ENCODE results near the gene DLGAP1.
"Not testable (repeated sequence)": the region's sequence is repeated elsewhere in the genome, so short reads cannot be mapped to it uniquely, and the experiment has no call there.

DLGAP1 gene

DNA sequence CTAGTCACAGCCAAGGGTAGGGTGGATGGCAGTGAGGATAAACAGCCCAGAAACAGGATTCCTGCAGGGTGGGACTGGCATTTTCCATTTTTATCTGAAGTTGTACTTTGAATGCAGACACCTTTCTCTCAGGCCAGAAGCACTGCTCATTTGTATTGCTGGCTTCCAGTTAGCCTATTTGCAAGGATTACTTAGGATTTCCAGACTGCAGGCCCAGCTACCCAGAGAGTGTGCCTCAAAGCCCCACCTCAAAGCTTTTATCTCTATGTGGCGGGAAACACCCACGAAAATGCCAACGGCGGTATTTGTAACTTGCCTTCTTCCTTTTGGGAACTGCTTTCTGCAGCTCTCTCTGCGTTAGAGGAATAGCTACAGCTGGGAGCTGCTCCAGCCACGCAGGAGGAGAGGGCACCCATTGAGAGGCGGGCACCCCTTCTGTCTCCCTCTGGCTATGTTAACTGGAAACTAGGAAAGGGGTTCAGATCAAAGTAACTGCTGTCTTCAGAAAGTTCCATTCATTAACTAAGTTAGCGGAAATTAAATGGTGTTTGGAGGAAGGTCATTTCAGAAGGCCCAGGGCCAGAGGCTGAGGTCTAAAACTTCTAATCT lies 860.2 kb downstream of the DLGAP1 start:
- peak; percentile 33 for DNase-seq

GRCh38 chr18:3593904-3594759 lies 861.0 kb downstream of the DLGAP1 start:
- peak; percentile 90 for DNase-seq

GRCh38 chr18:3593381-3593903 lies 861.7 kb downstream of the DLGAP1 start:
- DNase-seq = no peak

GRCh38 chr18:3592864-3593263 lies 862.2 kb downstream of the DLGAP1 start:
- DNase-seq = no peak

GRCh38 chr18:3590096-3590630 lies 864.9 kb downstream of the DLGAP1 start:
- no peak for DNase-seq

DNA sequence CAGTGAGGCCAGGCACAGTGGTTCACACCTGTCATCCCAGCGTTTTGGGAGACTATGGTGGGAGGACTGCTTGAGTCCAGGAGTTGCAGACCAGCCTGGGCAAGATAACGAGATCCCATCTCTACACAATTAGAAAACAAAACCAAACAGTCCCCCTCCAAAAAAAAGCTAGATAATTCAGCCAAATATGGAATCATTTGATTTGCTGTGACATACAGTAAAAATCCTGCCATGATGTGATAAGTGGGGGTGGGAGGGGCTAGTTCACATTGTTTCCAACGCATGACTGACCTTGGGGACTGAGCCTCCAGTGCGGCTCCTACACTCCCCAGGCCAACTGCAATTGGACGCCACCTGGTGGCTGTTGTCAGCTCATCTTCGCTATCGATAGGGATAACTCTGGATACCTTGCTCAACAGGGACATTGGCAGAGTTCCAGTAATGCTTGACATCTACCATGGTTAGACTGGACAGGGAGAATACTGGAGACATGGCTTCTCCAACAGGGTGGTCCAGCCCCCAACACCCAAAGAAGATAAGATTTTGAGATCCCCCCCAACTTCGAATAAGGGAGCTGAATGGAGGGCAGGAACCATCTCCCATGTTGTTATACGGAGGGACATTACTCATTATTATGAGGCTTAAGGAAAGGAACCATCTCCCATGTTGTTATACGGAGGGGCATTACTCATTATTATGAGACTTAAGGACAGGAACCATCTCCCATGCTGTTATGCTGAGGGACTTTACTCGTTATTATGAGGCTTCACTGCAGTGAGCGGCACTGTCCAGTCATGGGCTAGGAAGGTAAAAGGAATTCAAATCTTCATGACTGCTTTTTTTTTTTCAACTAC lies 869.2 kb downstream of the DLGAP1 start:
- peak; percentile 77 for DNase-seq

GRCh38 chr18:3584897-3585460 lies 870.1 kb downstream of the DLGAP1 start:
- no peak for DNase-seq

DNA sequence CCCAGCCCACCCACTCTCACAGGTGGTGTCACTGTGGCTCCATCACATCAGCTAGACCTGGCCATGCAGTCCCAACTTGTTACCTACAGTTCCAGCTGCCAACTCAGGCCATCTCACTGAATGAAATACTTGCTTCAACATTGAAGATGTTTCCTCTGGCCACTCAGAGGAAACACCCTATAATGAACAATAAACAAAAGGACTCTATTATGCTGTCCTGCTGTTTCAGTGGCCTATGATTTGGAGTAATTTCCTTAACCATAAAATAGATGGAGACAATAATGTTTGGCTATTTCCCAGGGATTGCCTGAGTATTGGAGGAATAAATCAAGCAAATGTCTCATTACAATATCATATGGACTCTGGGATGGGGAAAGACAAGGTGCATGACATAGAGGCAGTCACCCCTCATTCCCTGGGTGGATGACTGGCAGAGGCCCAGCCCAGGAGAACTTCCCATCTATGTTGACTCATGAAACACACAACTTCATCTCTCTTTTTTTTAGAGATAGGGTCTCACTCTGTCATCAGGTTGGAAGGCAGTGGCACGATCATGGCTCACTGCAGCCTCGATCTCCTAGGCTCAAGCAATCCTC lies 870.7 kb downstream of the DLGAP1 start:
- no peak for DNase-seq

- DNase-seq = no peak
Observed at GRCh38 chr18:3583873-3584247, 871.2 kb downstream of the DLGAP1 start.

DNA sequence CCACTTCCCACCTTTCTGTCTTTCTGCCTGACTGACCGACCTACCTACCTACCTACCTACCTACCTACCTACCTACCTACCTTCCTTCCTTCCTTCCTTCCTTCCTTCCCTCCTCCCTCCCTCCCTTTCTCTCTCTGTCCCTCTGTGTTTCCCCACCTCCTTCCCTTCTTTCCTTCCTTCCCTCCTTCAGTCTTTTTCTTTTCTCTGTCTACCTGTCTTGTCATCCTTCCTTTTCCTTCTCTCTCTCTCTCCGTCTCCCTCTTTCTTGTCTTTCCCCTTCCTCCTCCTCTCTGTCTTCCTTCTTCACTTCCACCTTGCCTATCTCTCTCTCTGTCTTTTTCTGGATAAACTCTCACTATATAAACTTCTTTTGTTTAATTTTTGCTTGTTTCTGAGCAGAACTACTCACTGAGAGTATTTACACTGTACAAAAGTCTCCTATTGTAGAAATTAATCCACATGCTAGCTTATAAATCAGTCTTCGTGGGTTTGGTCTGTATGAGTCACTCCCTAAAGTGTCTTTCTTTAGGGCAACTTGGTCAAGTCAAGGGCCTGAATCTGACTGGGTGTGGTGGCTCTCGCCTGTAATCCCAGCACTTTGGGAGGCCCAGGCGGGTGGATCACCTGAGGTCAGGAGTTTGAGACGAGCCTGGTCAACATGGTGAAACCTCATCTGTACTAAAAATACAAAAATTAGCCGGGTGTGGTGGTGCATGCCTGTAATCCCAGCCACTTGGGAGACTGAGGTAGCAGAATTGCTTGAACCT lies 871.8 kb downstream of the DLGAP1 start:
- DNase-seq = not testable (repeated sequence)

- DNase-seq = no peak
Observed at GRCh38 chr18:3581890-3582289, 873.2 kb downstream of the DLGAP1 start.

DNA sequence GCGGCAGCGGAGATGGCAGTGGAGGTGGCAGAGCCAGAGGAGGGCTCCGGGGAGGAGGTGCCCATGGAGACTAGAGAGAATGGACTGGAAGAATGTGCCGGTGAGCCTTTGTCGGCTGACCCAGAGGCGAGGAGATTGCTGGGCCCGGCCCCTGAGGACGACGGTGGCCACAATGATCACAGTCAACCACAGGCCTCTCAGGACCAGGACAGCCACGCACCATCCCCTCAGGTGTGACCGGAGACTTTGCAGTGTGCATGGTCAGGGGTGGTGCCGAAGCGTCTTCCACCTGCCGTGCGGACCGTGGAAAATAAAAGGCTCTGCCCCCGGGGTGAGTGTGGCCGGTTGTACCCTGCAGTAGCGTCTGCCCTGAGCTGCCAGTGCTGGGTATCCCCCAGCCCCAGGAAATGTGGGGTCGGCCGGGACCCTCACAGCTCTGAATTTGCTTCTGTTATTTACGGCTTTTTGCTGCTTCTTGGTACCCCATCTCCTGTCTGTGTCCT lies 874.5 kb downstream of the DLGAP1 start:
- not testable (repeated sequence) for DNase-seq

DNA sequence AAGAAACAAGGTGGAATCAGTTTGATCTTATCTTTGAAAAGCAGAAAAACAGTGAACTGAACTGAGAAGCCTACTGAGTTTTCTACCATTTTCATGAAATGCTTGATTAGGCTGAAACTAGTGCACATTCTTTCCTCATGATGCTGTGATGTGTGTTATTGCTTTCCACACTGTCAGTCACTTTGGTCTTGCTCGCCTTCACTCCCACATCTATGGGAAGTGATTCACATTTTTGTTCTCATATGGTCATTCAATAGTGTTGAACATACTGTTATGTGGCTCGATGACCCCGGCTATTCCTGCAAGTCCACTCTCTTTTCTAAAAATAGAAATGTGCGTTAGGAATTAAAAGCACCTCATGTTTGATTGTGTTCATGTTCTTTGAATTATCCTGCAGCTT lies 875.4 kb downstream of the DLGAP1 start:
- no peak for DNase-seq

DNA sequence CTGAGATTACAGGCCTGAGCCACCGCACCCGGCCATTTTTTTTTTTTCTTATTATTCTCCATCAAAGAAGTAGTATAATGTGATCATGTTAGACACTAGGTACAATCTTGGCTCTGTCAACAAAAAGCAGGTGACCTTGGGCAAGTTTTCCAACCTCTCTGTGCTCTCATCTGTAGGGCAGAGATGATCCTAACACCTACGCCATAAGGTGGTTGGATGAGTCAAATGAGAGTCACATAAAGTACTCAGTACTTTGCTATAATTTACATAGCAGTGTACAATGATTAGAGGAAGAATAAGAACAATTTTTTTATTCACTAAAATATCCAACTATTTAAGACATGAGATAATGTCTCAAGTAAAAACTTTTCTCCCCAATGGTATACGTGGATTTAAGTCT lies 876.5 kb downstream of the DLGAP1 start:
- DNase-seq = no peak

- no peak for DNase-seq
Observed at GRCh38 chr18:3577281-3577855, 877.7 kb downstream of the DLGAP1 start.

DNA sequence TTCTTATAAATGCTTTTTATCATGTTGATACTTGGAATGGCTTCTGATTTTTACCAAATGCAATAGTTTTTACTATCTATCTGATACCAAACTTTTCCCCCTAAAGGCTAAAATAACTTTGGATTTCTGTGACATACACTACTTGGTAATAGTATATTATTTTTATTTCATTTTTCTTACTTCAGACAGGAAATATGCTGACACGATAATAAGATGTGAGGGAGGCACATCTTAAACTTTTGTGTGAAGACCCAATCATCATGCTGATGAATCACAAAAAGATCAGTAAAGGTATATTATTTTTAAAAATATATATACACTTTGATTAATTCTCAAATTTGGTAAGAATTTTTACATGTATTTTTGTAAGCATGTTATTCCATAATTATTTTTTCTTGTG lies 882.3 kb downstream of the DLGAP1 start:
- DNase-seq = no peak

- DNase-seq = no peak
Observed at GRCh38 chr18:3566851-3567250, 888.3 kb downstream of the DLGAP1 start.

DNA sequence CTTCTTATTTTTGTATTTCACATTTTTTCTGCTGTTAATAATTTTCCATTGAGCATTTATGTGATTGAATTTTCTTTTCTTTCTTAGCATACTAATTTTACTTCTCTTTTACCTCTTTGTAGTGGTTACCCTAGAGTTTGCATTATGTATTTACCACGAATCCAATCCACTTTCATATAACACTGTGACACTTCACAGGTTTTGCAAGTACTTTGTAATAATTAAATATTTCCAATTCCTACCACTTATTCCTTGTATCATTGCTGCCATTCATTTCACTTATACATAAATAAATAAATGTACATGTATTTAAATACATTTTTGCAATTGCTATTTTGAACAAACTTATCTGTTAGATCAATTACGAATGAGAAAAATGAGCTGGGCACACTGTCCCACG lies 894.4 kb downstream of the DLGAP1 start:
- DNase-seq = no peak

DNA sequence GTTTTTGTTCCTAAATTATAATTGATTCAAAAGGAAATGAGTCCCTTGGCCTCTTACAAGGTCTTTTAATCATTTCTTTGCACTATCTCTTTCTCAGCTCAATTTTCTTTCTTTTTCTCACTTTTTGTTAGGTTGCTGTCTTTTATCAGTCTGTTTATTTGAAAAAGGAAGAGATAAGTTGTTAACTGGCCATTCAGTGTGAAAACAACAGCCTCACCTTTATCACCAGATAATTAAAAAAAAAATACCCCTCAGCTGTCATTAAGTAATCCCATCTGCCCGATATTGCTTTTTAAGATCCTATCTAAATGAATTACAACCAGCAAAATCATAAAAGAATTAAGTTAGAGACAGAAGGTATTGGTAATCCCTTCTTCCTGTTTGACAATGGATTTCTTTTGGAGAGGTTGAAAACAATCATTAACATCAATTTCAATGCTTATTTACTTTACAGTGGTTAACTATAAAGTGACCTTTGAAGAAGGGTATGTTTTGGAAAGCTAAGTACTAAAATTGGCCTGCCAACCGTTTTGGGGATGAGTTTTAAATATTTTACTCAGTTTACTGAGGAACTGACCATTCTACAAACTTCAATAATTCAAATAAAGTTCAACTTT lies 900.2 kb downstream of the DLGAP1 start:
- no peak for DNase-seq

DNA sequence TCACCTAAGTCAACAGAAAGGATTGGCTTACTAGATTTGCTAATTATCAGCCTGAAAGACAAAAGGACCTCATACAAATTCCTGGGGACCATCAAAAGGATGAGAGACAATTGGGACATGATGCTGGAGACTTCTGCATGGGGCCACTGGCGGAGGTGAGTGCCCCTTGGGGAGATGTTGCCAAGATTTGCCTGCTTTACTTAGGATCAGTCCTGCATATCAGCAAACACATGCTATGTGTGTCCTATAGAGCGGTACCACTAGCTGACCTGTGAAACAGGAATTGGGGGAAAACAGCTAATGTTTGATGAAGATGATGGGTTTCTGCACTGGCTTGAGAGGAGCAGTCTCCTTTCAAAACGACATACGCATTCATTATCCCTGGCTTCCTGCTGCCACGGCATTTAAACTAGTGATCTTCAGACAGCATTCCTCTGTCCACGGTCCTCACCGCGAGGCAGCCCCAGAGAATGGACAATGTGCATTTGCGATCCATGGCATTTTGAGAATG lies 901.0 kb downstream of the DLGAP1 start:
- no peak for DNase-seq
